Left lung (tissue), 10 donors: Measurements from ENCODE around the gene SORCS3. TPM values are rescaled to one million over a fixed set of nuclear protein-coding genes. Genes with fewer than 3 reads are reported as not detected.

Source experiments
- ATAC-seq: fragments of 200-7000 bp; cut with Tn5 transposase; one replicate; pipeline ENCODE4 v1.9.1; 2020; ENCODE audit warnings: moderate library complexity
- DNase-seq, 4 donors: peaks; one replicate each; pipeline ENCODE4 v3.0.0-alpha.2; 2013 to 2020
- H3K27ac ChIP-seq, 2 donors: fragments of 200-600 bp; sonication (generic) in 1 of 2; one replicate each; pipeline versions ENCODE4 v1.5.0 to v1.8.0; 2020 to 2021
- H3K27me3 ChIP-seq, 2 donors: fragments of 200-600 bp; sonication (generic) in 1 of 2; one replicate each; pipeline versions ENCODE4 v1.5.0 to v1.8.0; 2020 to 2021
- H3K36me3 ChIP-seq, 2 donors: fragments of 200-600 bp; sonication (generic) in 1 of 2; one replicate each; pipeline versions ENCODE4 v1.5.0 to v1.8.0; 2020 to 2021
- H3K4me1 ChIP-seq, 2 donors: fragments of 200-600 bp; one replicate each; pipeline ENCODE4 v1.8.0; 2021
- H3K4me3 ChIP-seq, 2 donors: fragments of 200-600 bp; sonication (generic) in 1 of 2; one replicate each; pipeline versions ENCODE4 v1.5.0 to v1.8.0; 2020 to 2021; ENCODE audit warnings: mild to moderate bottlenecking in 1 of 2
- H3K9me3 ChIP-seq, 2 donors: fragments of 200-600 bp; sonication (generic) in 1 of 2; one replicate each; pipeline versions ENCODE4 v1.5.0 to v1.8.0; 2020 to 2021
- intact Hi-C, 2 donors: fragments of 100-400 bp; cut with DNase I; formaldehyde crosslinking; loops; one replicate each; pipeline versions ENCODE4 v1.11.2 to v1.14.2; 2022
- polyA plus RNA-seq, 6 donors: library from polyadenylated mRNA; unstranded; fragments of 120-200 nt; gene quantifications; one replicate each; pipeline ENCODE4 v1.2.1, GENCODE V29; 2013; ENCODE audit not compliant: insufficient read length in 6 of 6
- total RNA-seq, 2 donors: library from RNA; stranded (reverse); fragmentation: NEBNext Ultra II Directional; extraction: Animal tissue kit (Norgen Biotek cat#: 25700); gene quantifications; one replicate each; pipeline ENCODE4 v1.2.1, GENCODE V29; 2021
- TF ChIP-seq, protein P1 (sequence below), 2 donors: fragments of 200-600 bp; sonication (generic) in 1 of 2; IDR thresholded peaks; one replicate each; pipeline versions ENCODE4 v1.5.0 to v1.8.0; 2021; ENCODE audit warnings: antibody characterized with exemption in 2 of 2
- donor health status: DM: no; HTN: yes; CAD: no.
- donor health status: DM: no; HTN: no; CAD: no.

The SORCS3 gene
- total and polyA plus RNA-seq, 8 donors, result 0.05 to 0.24 (median 0.06) TPM; not detected in 2

DNA sequence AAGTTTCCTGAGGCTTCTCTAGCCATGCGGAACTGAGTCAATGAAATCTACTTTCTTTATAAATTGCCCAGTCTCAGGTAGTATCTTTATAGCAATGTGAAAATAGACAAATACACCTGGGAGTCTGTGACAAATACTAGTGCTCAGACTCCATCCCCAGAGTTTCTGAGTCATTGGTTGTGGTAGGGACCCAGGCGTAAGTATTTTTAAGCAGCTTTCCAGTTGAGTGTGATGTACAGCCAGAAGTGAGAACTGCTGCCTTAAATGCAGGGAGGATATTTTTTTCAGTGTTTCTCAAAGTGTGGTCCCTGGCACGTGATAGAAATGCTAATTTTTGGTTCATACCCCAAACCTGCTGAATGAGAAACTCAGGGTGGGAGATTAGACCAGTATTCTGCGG lies 121.7 kb downstream of the SORCS3 start:
- TF ChIP-seq, protein P1, sequence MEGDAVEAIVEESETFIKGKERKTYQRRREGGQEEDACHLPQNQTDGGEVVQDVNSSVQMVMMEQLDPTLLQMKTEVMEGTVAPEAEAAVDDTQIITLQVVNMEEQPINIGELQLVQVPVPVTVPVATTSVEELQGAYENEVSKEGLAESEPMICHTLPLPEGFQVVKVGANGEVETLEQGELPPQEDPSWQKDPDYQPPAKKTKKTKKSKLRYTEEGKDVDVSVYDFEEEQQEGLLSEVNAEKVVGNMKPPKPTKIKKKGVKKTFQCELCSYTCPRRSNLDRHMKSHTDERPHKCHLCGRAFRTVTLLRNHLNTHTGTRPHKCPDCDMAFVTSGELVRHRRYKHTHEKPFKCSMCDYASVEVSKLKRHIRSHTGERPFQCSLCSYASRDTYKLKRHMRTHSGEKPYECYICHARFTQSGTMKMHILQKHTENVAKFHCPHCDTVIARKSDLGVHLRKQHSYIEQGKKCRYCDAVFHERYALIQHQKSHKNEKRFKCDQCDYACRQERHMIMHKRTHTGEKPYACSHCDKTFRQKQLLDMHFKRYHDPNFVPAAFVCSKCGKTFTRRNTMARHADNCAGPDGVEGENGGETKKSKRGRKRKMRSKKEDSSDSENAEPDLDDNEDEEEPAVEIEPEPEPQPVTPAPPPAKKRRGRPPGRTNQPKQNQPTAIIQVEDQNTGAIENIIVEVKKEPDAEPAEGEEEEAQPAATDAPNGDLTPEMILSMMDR (IDR thresholded peaks at IDR 0.05), result no peak
- H3K36me3 ChIP-seq, result no peaks in the 10 kb centered on the region

DNA sequence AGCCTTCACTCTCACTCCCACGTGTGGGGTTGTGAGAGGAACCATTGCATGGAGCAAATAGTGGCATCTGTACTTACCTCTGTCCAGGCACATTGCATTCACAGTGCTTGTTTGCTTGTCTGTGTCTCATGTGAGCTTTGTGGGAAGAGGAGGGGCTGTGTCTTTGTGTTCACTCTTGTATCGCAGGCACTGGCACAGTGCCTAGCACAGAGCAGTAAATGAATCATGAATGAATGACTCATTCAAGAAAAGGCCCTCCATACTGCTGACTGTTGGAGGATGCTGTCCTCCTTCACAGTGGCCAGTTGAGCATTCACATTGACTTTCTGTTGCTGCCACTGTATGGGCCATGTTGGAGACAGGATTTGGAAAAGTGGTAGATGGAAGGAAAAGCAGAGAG lies 125.3 kb downstream of the SORCS3 start:
- Histone ChIP-seq H3K36me3 (no peaks in the 10 kb centered on the region), H3K27ac (no peak overlapping the region), H3K27me3 (no peaks in the 10 kb centered on the region), H3K9me3 (no peaks in the 10 kb centered on the region), H3K4me1 (no peaks in the 10 kb centered on the region), H3K4me3 (no peak overlapping the region)
- DNase-seq (no peak), ATAC-seq (peak; percentile 68)
- intact Hi-C loops, result no loop called here
- TF ChIP-seq, protein P1 (IDR thresholded peaks at IDR 0.05), result no peak

More for the DNA sequence above, 121.7 kb downstream of the SORCS3 start:
- H3K4me1 ChIP-seq, result no peaks in the 10 kb centered on the region
- H3K9me3 ChIP-seq, result no peaks in the 10 kb centered on the region
- no peak overlapping the region for H3K27ac ChIP-seq
- H3K27me3 ChIP-seq, result peaks cover 0 to 5% of the 10 kb centered on the region in 2 donors
- intact Hi-C loops, result no loop called here
- no peak overlapping the region for H3K4me3 ChIP-seq
- ATAC-seq, result no peak
- DNase-seq, result no peak

DNA sequence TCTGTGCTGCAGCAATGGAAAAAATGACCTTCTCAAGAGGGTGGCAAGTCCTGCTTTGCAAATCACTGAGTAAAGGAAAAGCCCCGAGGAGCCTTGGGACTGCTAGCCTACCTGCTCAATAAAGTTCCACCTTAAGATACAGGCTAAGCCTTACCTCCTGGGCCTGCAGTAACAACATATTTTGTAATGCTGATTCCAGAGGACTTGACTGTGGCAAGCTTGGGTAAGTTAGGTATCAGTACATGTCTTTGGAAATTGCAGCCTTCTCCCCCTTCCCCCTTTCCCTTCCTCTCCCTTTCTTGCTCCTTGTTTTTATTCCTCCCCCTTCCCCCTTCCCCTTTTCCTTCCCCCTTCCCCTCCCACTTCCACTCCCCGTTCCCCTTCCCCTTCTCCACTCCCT lies 126.2 kb downstream of the SORCS3 start:
- Histone ChIP-seq H3K4me1 (no peaks in the 10 kb centered on the region), H3K4me3 (no peak overlapping the region), H3K36me3 (no peaks in the 10 kb centered on the region), H3K9me3 (no peaks in the 10 kb centered on the region), H3K27ac (no peak overlapping the region), H3K27me3 (peaks cover 0 to 3% of the 10 kb centered on the region in 2 donors)
- TF ChIP-seq, protein P1 (IDR thresholded peaks at IDR 0.05), result no peak
- ATAC-seq (peak; percentile 82), DNase-seq (peak in 1 of 4 donors; percentile 26)
- intact Hi-C loops, result no loop called here

DNA sequence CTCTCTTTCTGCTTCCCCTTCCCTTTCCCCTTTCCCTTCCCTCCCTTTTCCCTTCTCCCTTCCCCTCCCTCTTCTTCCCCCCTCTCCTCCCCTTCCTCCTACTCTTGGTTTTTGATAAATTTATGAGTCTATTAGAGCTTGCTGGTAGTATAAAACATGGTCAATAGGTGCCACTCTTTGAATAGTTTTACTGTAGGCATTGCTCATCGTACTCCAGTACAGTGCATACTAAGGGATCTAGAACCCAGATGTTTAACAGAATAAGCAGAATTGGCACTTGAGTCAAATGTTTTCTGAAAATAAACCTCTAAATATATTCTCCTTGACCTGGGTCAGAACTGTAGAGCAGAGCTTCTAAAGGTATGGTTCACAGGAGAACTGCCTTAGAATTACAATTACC lies 126.7 kb downstream of the SORCS3 start:
- H3K4me3 ChIP-seq, result no peak overlapping the region
- ATAC-seq, result peak; percentile 32
- intact Hi-C loops, result no loop called here

DNA sequence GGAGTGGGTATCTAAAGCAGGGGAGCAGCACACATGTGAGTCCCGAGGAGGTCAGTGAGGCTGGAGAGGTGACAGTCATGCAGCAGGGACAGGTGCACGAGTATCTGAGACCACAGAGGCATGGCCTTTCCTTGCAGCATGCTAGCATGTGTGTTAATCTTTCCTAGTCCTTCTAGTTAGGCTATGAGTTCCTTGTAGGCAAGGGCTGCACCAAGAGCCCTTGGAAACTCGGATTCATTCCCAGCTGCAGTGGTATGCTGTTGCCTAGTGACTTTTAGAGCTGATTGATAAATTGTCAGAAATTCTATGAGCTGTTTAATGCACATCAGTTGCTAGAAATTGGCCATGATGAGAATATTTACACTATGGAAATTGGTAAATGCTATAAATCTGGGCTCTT lies 132.0 kb downstream of the SORCS3 start:
- intact Hi-C loops, result no loop called here
- H3K4me1 ChIP-seq, result no peaks in the 10 kb centered on the region
- no peak for DNase-seq
- no peak overlapping the region for H3K27ac ChIP-seq
- ATAC-seq, result no peak
- H3K4me3 ChIP-seq, result no peak overlapping the region
- TF ChIP-seq, protein P1 (IDR thresholded peaks at IDR 0.05), result no peak
- H3K9me3 ChIP-seq, result no peaks in the 10 kb centered on the region
- peaks cover 0 to 11% of the 10 kb centered on the region in 2 donors for H3K27me3 ChIP-seq
- no peaks in the 10 kb centered on the region for H3K36me3 ChIP-seq

More for the DNA sequence above, 126.7 kb downstream of the SORCS3 start:
- no peaks in the 10 kb centered on the region for H3K4me1 ChIP-seq
- no peak overlapping the region for H3K27ac ChIP-seq
- no peaks in the 10 kb centered on the region for H3K9me3 ChIP-seq
- no peak for DNase-seq
- TF ChIP-seq, protein P1 (IDR thresholded peaks at IDR 0.05), result no peak
- no peaks in the 10 kb centered on the region for H3K36me3 ChIP-seq
- H3K27me3 ChIP-seq, result peaks cover 0 to 7% of the 10 kb centered on the region in 2 donors
